Fibroblast of the aortic adventitia (primary cell): Measurements from ENCODE around the gene PPP6R2. TPM values are rescaled to one million over a fixed set of nuclear protein-coding genes. Genes with fewer than 3 reads are reported as not detected.

ENCODE experiments used
- DNase-seq: peaks from one replicate; pipeline ENCODE4 v3.0.0-alpha.2; 2010; ENCODE audit warnings: low read depth
- H3K4me3 ChIP-seq: 2 replicates; pipeline ENCODE4 v1.5.1; 2011; ENCODE audit warnings: low read depth, mild to moderate bottlenecking, control low read depth, low read length, moderate library complexity
- CTCF ChIP-seq: IDR thresholded peaks from 2 replicates; pipeline ENCODE4 v1.5.1; 2011; ENCODE audit warnings: mild to moderate bottlenecking, low read length, control low read depth, inconsistent platforms; ENCODE audit not compliant: insufficient read depth
- total RNA-seq: library from RNA; depleted of rRNA; stranded (reverse); fragments of >200 nt; gene quantifications from 2 replicates; pipeline ENCODE4 v1.2.3, GENCODE V29; 2012; ENCODE audit warnings: low replicate concordance

The PPP6R2 gene
- total RNA-seq, 1 donor: 38.5 TPM

- H3K4me3 ChIP-seq: no peak overlapping the region
- DNase-seq: no peak
- no peak for TF ChIP-seq CTCF
These were observed 44.9 kb upstream of the PPP6R2 start for GRCh38 chr22:50298266-50298637.

- TF ChIP-seq CTCF: no peak
- H3K4me3 ChIP-seq: no peak overlapping the region
- no peak for DNase-seq
These were observed 44.0 kb upstream of the PPP6R2 start for GRCh38 chr22:50298937-50299784.

- peak overlapping the region; percentile 17 for H3K4me3 ChIP-seq
- no peak for TF ChIP-seq CTCF
- DNase-seq: no peak
These were observed 43.1 kb upstream of the PPP6R2 start for GRCh38 chr22:50299785-50300619.

- no peak for DNase-seq
- TF ChIP-seq CTCF: no peak
- no peak overlapping the region for H3K4me3 ChIP-seq
These were observed 42.4 kb upstream of the PPP6R2 start for GRCh38 chr22:50300620-50301257.

GRCh38 chr22:50301581-50301991 is 41.5 kb upstream of the PPP6R2 start:
- TF ChIP-seq CTCF: no peak
- no peak for DNase-seq
- H3K4me3 ChIP-seq: no peak overlapping the region

- no peak for TF ChIP-seq CTCF
- no peak for DNase-seq
- H3K4me3 ChIP-seq: no peak overlapping the region
These were observed 41.0 kb upstream of the PPP6R2 start for GRCh38 chr22:50302041-50302541.
